H1 (cell line): ENCODE measurements around the gene KDF1. TPM values are rescaled to one million over a fixed set of nuclear protein-coding genes. Genes with fewer than 3 reads are reported as not detected.

Experiments used
- CTCF ChIA-PET: fragments of 300-600 bp; sonication (Branson Sonifier 250); formaldehyde crosslinking; loops from one replicate; lab custom pipeline; 2021; ENCODE audit not compliant: partially characterized antibody; lab: Charles Lee
- POLR2A ChIA-PET: fragments of 300-600 bp; sonication (Branson Sonifier 250); formaldehyde crosslinking; loops from one replicate; lab custom pipeline; 2021; ENCODE audit warnings: inconsistent platforms; ENCODE audit not compliant: partially characterized antibody; lab: Charles Lee
- DNase-seq, 2 experiments: peaks; one replicate each; pipeline versions ENCODE4 v3.0.0 to v3.0.0-alpha.2; 2010 to 2022; ENCODE audit warnings: low spot score in 2 of 2, low read depth in 1 of 2, mixed read lengths in 1 of 2
- FAIRE-seq: peaks from 2 replicates; lab custom pipeline; 2011; peaks lifted over from hg19 to GRCh38; lab: Jason Lieb, UNC
- H2AFZ ChIP-seq: 2 replicates; pipeline ENCODE4 v1.8.1; 2012; ENCODE audit warnings: low read length, inconsistent platforms
- H2AK5ac ChIP-seq: 2 replicates; pipeline ENCODE4 v1.6.1; 2013; ENCODE audit warnings: low read depth, low read length
- H2BK120ac ChIP-seq: replicated peaks from 2 replicates; pipeline ENCODE3; 2013; ENCODE audit warnings: low read depth, low read length, inconsistent platforms
- H2BK12ac ChIP-seq: 2 replicates; pipeline ENCODE4 v1.6.1; 2013; ENCODE audit warnings: low read depth, low read length
- H2BK15ac ChIP-seq: 2 replicates; pipeline ENCODE4 v1.6.1; 2013; ENCODE audit warnings: low read length
- H2BK20ac ChIP-seq: 2 replicates; pipeline ENCODE4 v1.6.1; 2013; ENCODE audit warnings: low read length
- H2BK5ac ChIP-seq: 2 replicates; pipeline ENCODE4 v1.6.1; 2013; ENCODE audit warnings: low read depth, low read length
- H3K14ac ChIP-seq: 2 replicates; pipeline ENCODE4 v1.6.1; 2013; ENCODE audit warnings: inconsistent platforms; ENCODE audit not compliant: insufficient read length
- H3K18ac ChIP-seq: 2 replicates; pipeline ENCODE4 v1.6.1; 2013; ENCODE audit warnings: low read length; ENCODE audit errors: extremely low read depth
- H3K23ac ChIP-seq: 2 replicates; pipeline ENCODE4 v1.6.1; 2013; ENCODE audit warnings: inconsistent platforms; ENCODE audit not compliant: insufficient read length
- H3K23me2 ChIP-seq: 2 replicates; pipeline ENCODE4 v1.6.1; 2013; ENCODE audit warnings: low read depth, low read length
- H3K27ac ChIP-seq: 2 replicates; pipeline ENCODE4 v1.6.1; 2011; ENCODE audit warnings: low read depth, low read length, inconsistent platforms
- H3K27me3 ChIP-seq, 4 experiments: replicated peaks in 1 of 4; 1 replicate in 1 of 4; 2 replicates in 3 of 4; pipeline versions ENCODE4 v1.6.1 to v1.8.1; 2011 to 2013; ENCODE audit warnings: low read length in 3 of 4, mild to moderate bottlenecking in 3 of 4, inconsistent platforms in 2 of 4, mixed read lengths in 2 of 4, moderate library complexity in 1 of 4; ENCODE audit not compliant: control insufficient read depth in 3 of 4, insufficient read depth in 3 of 4; ENCODE audit errors: extremely low read depth in 1 of 4
- H3K36me3 ChIP-seq, 4 experiments: 2 replicates each; pipeline versions ENCODE4 v1.6.1 to v1.8.1; 2011 to 2013; ENCODE audit warnings: mild to moderate bottlenecking in 4 of 4, low read length in 3 of 4, moderate library complexity in 2 of 4, control low read depth in 1 of 4, inconsistent platforms in 1 of 4; ENCODE audit not compliant: insufficient read depth in 4 of 4, control insufficient read depth in 2 of 4
- H3K4ac ChIP-seq: replicated peaks from 2 replicates; pipeline ENCODE3; 2013; ENCODE audit warnings: low read length, low read depth, mixed read lengths, inconsistent platforms; ENCODE audit not compliant: insufficient read length
- H3K4me1 ChIP-seq, 4 experiments: replicated peaks in 1 of 4; 1 replicate in 1 of 4; 2 replicates in 3 of 4; pipeline versions ENCODE4 v1.6.1 to v1.8.1; 2011 to 2013; ENCODE audit warnings: low read length in 3 of 4, inconsistent platforms in 2 of 4, mixed read lengths in 1 of 4; ENCODE audit not compliant: insufficient read depth in 4 of 4, control insufficient read depth in 3 of 4
- H3K4me2 ChIP-seq, 2 experiments: 2 replicates each; pipeline versions ENCODE4 v1.6.1 to v1.8.1; 2011 to 2013; ENCODE audit warnings: low read depth in 2 of 2, low read length in 2 of 2, control low read depth in 1 of 2, inconsistent platforms in 1 of 2, mild to moderate bottlenecking in 1 of 2; ENCODE audit not compliant: insufficient read depth in 1 of 2
- H3K4me3 ChIP-seq, 4 experiments: fragments of 200-600, 300-600 bp in 1 of 4; sonication (generic), shearing (Covaris generic), sonication (Bioruptor Twin) in 1 of 4; 2 replicates each; pipeline versions ENCODE4 v1.5.1 to v1.8.1; 2011 to 2016; ENCODE audit warnings: low read length in 4 of 4, low read depth in 3 of 4, control low read depth in 2 of 4, inconsistent platforms in 2 of 4, mild to moderate bottlenecking in 2 of 4, mixed read lengths in 1 of 4, moderate library complexity in 1 of 4; ENCODE audit not compliant: insufficient read depth in 2 of 4; ENCODE audit errors: extremely low read depth in 1 of 4
- H3K56ac ChIP-seq: replicated peaks from 2 replicates; pipeline ENCODE3; 2013; ENCODE audit warnings: low read depth, mild to moderate bottlenecking, mixed read lengths, low read length, inconsistent platforms; ENCODE audit not compliant: insufficient read length
- H3K79me1 ChIP-seq: 2 replicates; pipeline ENCODE4 v1.6.1; 2013; ENCODE audit warnings: low read depth, low read length, control low read depth
- H3K79me2 ChIP-seq, 2 experiments: 2 replicates each; pipeline versions ENCODE4 v1.6.1 to v1.8.1; 2012 to 2013; ENCODE audit warnings: low read length in 2 of 2, mild to moderate bottlenecking in 2 of 2, inconsistent platforms in 1 of 2; ENCODE audit not compliant: insufficient read depth in 2 of 2, control insufficient read depth in 1 of 2
- H3K9ac ChIP-seq, 4 experiments: replicated peaks in 1 of 4; 1 replicate in 1 of 4; 2 replicates in 3 of 4; pipeline versions ENCODE4 v1.6.1 to v1.8.1; 2011 to 2013; ENCODE audit warnings: low read depth in 3 of 4, low read length in 3 of 4, control low read depth in 2 of 4, mild to moderate bottlenecking in 2 of 4, moderate library complexity in 2 of 4, inconsistent platforms in 1 of 4; ENCODE audit errors: extremely low read depth in 1 of 4
- H3K9me3 ChIP-seq, 2 experiments: 2 replicates each; pipeline versions ENCODE4 v1.6.1 to v1.8.1; 2012 to 2013; ENCODE audit warnings: mild to moderate bottlenecking in 2 of 2, moderate library complexity in 2 of 2, control low read depth in 1 of 2, inconsistent platforms in 1 of 2, low read depth in 1 of 2, low read length in 1 of 2, mixed read lengths in 1 of 2; ENCODE audit not compliant: insufficient read depth in 2 of 2
- H4K20me1 ChIP-seq, 2 experiments: replicated peaks in 1 of 2; 2 replicates each; pipeline versions ENCODE3 to v1.8.1; 2011 to 2013; ENCODE audit warnings: inconsistent platforms in 2 of 2, low read length in 2 of 2, mild to moderate bottlenecking in 1 of 2; ENCODE audit not compliant: insufficient read depth in 2 of 2, control insufficient read depth in 1 of 2
- H4K5ac ChIP-seq: 2 replicates; pipeline ENCODE4 v1.6.1; 2013; ENCODE audit warnings: low read length, low read depth, mixed read lengths, inconsistent platforms; ENCODE audit not compliant: insufficient read length
- H4K8ac ChIP-seq: 2 replicates; pipeline ENCODE4 v1.8.0; 2013; ENCODE audit warnings: mild to moderate bottlenecking, moderate library complexity, low read length, inconsistent platforms; ENCODE audit not compliant: insufficient read depth; ENCODE audit errors: extremely low read depth
- H4K91ac ChIP-seq: replicated peaks from 2 replicates; pipeline ENCODE3; 2013; ENCODE audit warnings: low read length, mixed read lengths, inconsistent platforms; ENCODE audit not compliant: insufficient read length
- BCL11A ChIP-seq, 2 experiments: IDR thresholded peaks; one replicate each; pipeline ENCODE4 v1.6.1; 2011; ENCODE audit warnings: low read depth in 2 of 2, low read length in 2 of 2, mild to moderate bottlenecking in 2 of 2
- CBX5 ChIP-seq: fragments of 300-800, 300-1000 bp; sonication (generic); IDR thresholded peaks from 2 replicates; pipeline ENCODE4 v1.7.1; 2016; ENCODE audit warnings: antibody characterized with exemption, low read length, low read depth
- CBX8 ChIP-seq: fragments of 300-800, 300-1000 bp; sonication (generic); IDR thresholded peaks from 2 replicates; pipeline ENCODE4 v1.7.1; 2016; ENCODE audit warnings: low read depth, low read length, borderline replicate concordance
- E2F6 ChIP-seq: IDR thresholded peaks from 2 replicates; pipeline ENCODE4 v1.6.1; 2012; ENCODE audit warnings: inconsistent platforms
- EGR1 ChIP-seq: IDR thresholded peaks from 2 replicates; pipeline ENCODE4 v1.6.1; 2011; ENCODE audit warnings: low read depth, low read length, borderline replicate concordance
- HDAC2 ChIP-seq, 2 experiments: fragments of 300-600 bp in 1 of 2; sonication (generic) in 1 of 2; IDR thresholded peaks; 2 replicates each; pipeline ENCODE4 v1.6.1; 2011 to 2012; ENCODE audit warnings: low read depth in 2 of 2, low read length in 2 of 2, mild to moderate bottlenecking in 2 of 2, moderate library complexity in 2 of 2, borderline replicate concordance in 1 of 2, inconsistent platforms in 1 of 2
- JUN ChIP-seq: IDR thresholded peaks from 2 replicates; pipeline ENCODE4 v1.6.1; 2011; ENCODE audit warnings: low read depth, mild to moderate bottlenecking, improper control_type of control experiment, low read length
- MAFK ChIP-seq: IDR thresholded peaks from 2 replicates; pipeline ENCODE4 v1.6.1; 2012; ENCODE audit warnings: low read depth, mild to moderate bottlenecking, improper control_type of control experiment, low read length
- NRF1 ChIP-seq: IDR thresholded peaks from 2 replicates; pipeline ENCODE4 v1.6.1; 2011; ENCODE audit warnings: mild to moderate bottlenecking, low read depth, low read length, improper control_type of control experiment
- SIN3A ChIP-seq, 2 experiments: IDR thresholded peaks in 1 of 2; conservative IDR thresholded peaks in 1 of 2; 2 replicates each; pipeline ENCODE4 v1.6.1; 2011 to 2012; ENCODE audit warnings: low read length in 2 of 2, improper control_type of control experiment in 1 of 2, low read depth in 1 of 2, mild to moderate bottlenecking in 1 of 2
- SIRT6 ChIP-seq: IDR thresholded peaks from one replicate; pipeline ENCODE4 v1.7.1; 2012; ENCODE audit warnings: low read length, inconsistent platforms
- USF2 ChIP-seq: IDR thresholded peaks from 2 replicates; pipeline ENCODE4 v1.6.1; 2011; ENCODE audit warnings: low read length, improper control_type of control experiment
- WGBS, 2 experiments: shearing (Covaris generic) in 1 of 2; methylation state at CpG; one replicate each; pipeline versions ENCODE4 v1.1.6 to v1.1.7; 2013 to 2015; ENCODE audit warnings: low lambda C conversion rate in 2 of 2, mixed read lengths in 2 of 2, inconsistent platforms in 1 of 2, low coverage in 1 of 2, missing lambda C conversion rate in 1 of 2; ENCODE audit not compliant: insufficient replicate concordance in 2 of 2, insufficient coverage in 1 of 2, insufficient read length in 1 of 2; ENCODE audit errors: extremely low coverage in 1 of 2, missing lambda C conversion rate in 1 of 2; 5-methylcytosine and 5-hydroxymethylcytosine counted together
- polyA plus RNA-seq, 7 experiments: library from polyadenylated mRNA; depleted of rRNA in 3 of 7; stranded (reverse) in 5 of 7; unstranded in 2 of 7; fragments of >200 nt in 5 of 7; fragments of 200-250 nt in 2 of 7; gene quantifications; 1 replicate in 5 of 7; 2 replicates in 1 of 7; 4 replicates in 1 of 7; pipeline versions ENCODE4 v1.2.1 to v1.2.3, GENCODE V29; 2011 to 2013; ENCODE audit warnings: missing spikeins in 2 of 7, mixed read lengths in 2 of 7
- total RNA-seq: library from RNA; stranded (reverse); fragmentation: NEBNext Ultra II Directional; extraction: Animal tissue kit (Norgen Biotek cat#: 25700); gene quantifications from 2 replicates; pipeline ENCODE4 v1.2.1, GENCODE V29; 2021

The KDF1 gene
- total and polyA plus RNA-seq, 2 of the 8 experiments (the other 6 are each of a cell fraction or from before 2014, with no cell fraction given), result 16.9 to 37.5 TPM

GRCh38 chr1:26942656-26943055, 17.6 kb downstream of the KDF1 start:
- H2AFZ ChIP-seq, result no peak overlapping the region
- POLR2A ChIA-PET, result interaction anchor here (0.8 to 2.1 kb wide), 5 partner anchors 12 to 62 kb away, joined by 3 to 7 read pairs (median 3); partner anchors contain the start of genes NUDC and TRNP1
- no peaks in the 10 kb centered on the region for H3K9me3 ChIP-seq
- H2AK5ac ChIP-seq, result no peak overlapping the region
- H3K27ac ChIP-seq, result no peak overlapping the region
- H3K36me3 ChIP-seq, result peaks cover 21 to 65% (median 44%) of the 10 kb centered on the region in 4 experiments
- no peak overlapping the region for H3K23ac ChIP-seq
- no peak overlapping the region for H3K14ac ChIP-seq
- no peak overlapping the region for H4K5ac ChIP-seq
- no peaks in the 10 kb centered on the region for H3K27me3 ChIP-seq
- no peak overlapping the region for H3K4ac ChIP-seq
- FAIRE-seq (no peak), DNase-seq (no peak)
- 99% methylated on average over 12 of the region's 12 CpGs; no CpG with 5 or more reads in 1 of the 2 experiments for WGBS, 2 experiments
- no peaks in the 10 kb centered on the region for H3K4me1 ChIP-seq
- no peak overlapping the region for H2BK20ac ChIP-seq
- no peak overlapping the region for H3K4me2 ChIP-seq
- no peak overlapping the region for H3K9ac ChIP-seq
- H3K4me3 ChIP-seq, result no peak overlapping the region
- peaks cover 8% of the 10 kb centered on the region; the same call in 1 of the 2 replicates for H3K79me1 ChIP-seq
- H2BK5ac ChIP-seq, result no peak overlapping the region
- no peaks in the 10 kb centered on the region for H3K23me2 ChIP-seq
- no peak overlapping the region for H3K56ac ChIP-seq
- H2BK120ac ChIP-seq, result no peak overlapping the region
- H3K18ac ChIP-seq, result no peak overlapping the region
- H2BK15ac ChIP-seq, result no peak overlapping the region
- CTCF ChIA-PET, result no interaction called here
- H4K8ac ChIP-seq, result no peak overlapping the region
- no peak overlapping the region for H2BK12ac ChIP-seq
- peaks cover 0 to 14% of the 10 kb centered on the region in 2 experiments; a peak in 1 of 4 replicates for H3K79me2 ChIP-seq
- H4K20me1 ChIP-seq, result peaks cover 5 to 19% of the 10 kb centered on the region in 2 experiments
- H4K91ac ChIP-seq, result no peak overlapping the region
- TF ChIP-seq HDAC2 (IDR thresholded peaks at IDR 0.05; ENCODE audit: borderline replicate concordance in 1 of 2, low read depth in 2 of 2, low read length in 2 of 2) (no peak), CBX5 (no peak), CBX8 (no peak), USF2 (no peak), BCL11A (IDR thresholded peaks at IDR 0.05; ENCODE audit: low read depth in 2 of 2, low read length in 2 of 2) (no peak), SIRT6 (no peak), NRF1 (no peak), EGR1 (no peak), JUN (no peak), E2F6 (no peak), MAFK (no peak), SIN3A (conservative IDR thresholded peaks at IDR 0.05 in 1 of 2, IDR thresholded peaks at IDR 0.05 in 1 of 2; ENCODE audit: low read depth in 1 of 2, low read length in 2 of 2) (no peak)
